ENCODE measurements around the gene C11orf86. TPM values are rescaled to one million over a fixed set of nuclear protein-coding genes. Genes with fewer than 3 reads are reported as not detected.
A peak's percentile ranks its signal among the peaks of the same experiment; 100 is the strongest.

C11orf86 gene
- total and polyA plus RNA-seq, 9 donors = 2.6 TPM; not detected in 8

- Histone ChIP-seq H3K27ac (no peak overlapping the region), H3K36me3 (no peaks in the 10 kb centered on the region), H3K4me1 (ENCODE audit: insufficient read depth) (no peaks in the 10 kb centered on the region), H3K9me3 (no peaks in the 10 kb centered on the region), H3K27me3 (no peaks in the 10 kb centered on the region), H3K4me3 (no peak overlapping the region)
- intact Hi-C loops (cut with DNase I) = no loop called here
- 87 to 93% (median 91%) methylated on average over 10 of the region's 10 CpGs for WGBS, 3 donors
- TF ChIP-seq CTCF (IDR thresholded peaks at IDR 0.05) (no peak), POLR2A (IDR thresholded peaks at IDR 0.05) (no peak), EP300 (IDR thresholded peaks at IDR 0.05) (no peak)
- no peak for DNase-seq
Measured at GRCh38 chr11:66951135-66951534, 24.0 kb upstream of the C11orf86 start.

- TF ChIP-seq CTCF (IDR thresholded peaks at IDR 0.05) (no peak), POLR2A (IDR thresholded peaks at IDR 0.05) (no peak), EP300 (IDR thresholded peaks at IDR 0.05) (no peak)
- Histone ChIP-seq H3K4me1 (ENCODE audit: insufficient read depth) (no peaks in the 10 kb centered on the region), H3K9me3 (no peaks in the 10 kb centered on the region), H3K36me3 (no peaks in the 10 kb centered on the region), H3K27ac (no peak overlapping the region), H3K4me3 (no peak overlapping the region), H3K27me3 (no peaks in the 10 kb centered on the region)
- 55 to 77% (median 75%) methylated on average over 7 of the region's 7 CpGs for WGBS, 3 donors
- intact Hi-C loops (cut with DNase I) = no loop called here
- no peak for DNase-seq
Measured at GRCh38 chr11:66951927-66952337, 23.2 kb upstream of the C11orf86 start.

GRCh38 chr11:66953081-66953833 lies 21.8 kb upstream of the C11orf86 start:
- DNase-seq = no peak
- no peaks in the 10 kb centered on the region for H3K9me3 ChIP-seq
- H3K4me1 ChIP-seq (ENCODE audit: insufficient read depth) = no peaks in the 10 kb centered on the region
- H3K36me3 ChIP-seq = no peaks in the 10 kb centered on the region
- H3K27me3 ChIP-seq = no peaks in the 10 kb centered on the region
- intact Hi-C loops (cut with DNase I) = no loop called here
- TF ChIP-seq CTCF (IDR thresholded peaks at IDR 0.05) (no peak), POLR2A (IDR thresholded peaks at IDR 0.05) (no peak), EP300 (IDR thresholded peaks at IDR 0.05) (no peak)
- 70 to 80% (median 77%) methylated on average over 13 of the region's 13 CpGs for WGBS, 3 donors
- H3K4me3 ChIP-seq = no peak overlapping the region
- H3K27ac ChIP-seq = no peak overlapping the region

- no peaks in the 10 kb centered on the region for H3K36me3 ChIP-seq
- no peaks in the 10 kb centered on the region for H3K9me3 ChIP-seq
- 58 to 63% (median 61%) methylated on average over 7 of the region's 7 CpGs for WGBS, 3 donors
- no peak for TF ChIP-seq CTCF (IDR thresholded peaks at IDR 0.05)
- TF ChIP-seq EP300 (IDR thresholded peaks at IDR 0.05) = no peak
- no peak for TF ChIP-seq POLR2A (IDR thresholded peaks at IDR 0.05)
- H3K27ac ChIP-seq = peak overlapping the region in 1 of 2 donors; percentile 63
- H3K4me1 ChIP-seq (ENCODE audit: insufficient read depth) = no peaks in the 10 kb centered on the region
- no peak for DNase-seq
- intact Hi-C loops (cut with DNase I) = no loop called here
- H3K27me3 ChIP-seq = no peaks in the 10 kb centered on the region
- no peak overlapping the region for H3K4me3 ChIP-seq
Measured at GRCh38 chr11:66956689-66957290, 18.3 kb upstream of the C11orf86 start.

Data from ovary (tissue), 9 donors.